Left ventricle myocardium superior (tissue), 1 donor: ENCODE measurements around the gene EI24. TPM values are rescaled to one million over a fixed set of nuclear protein-coding genes. Genes with fewer than 3 reads are reported as not detected.
"Not testable (repeated sequence)": the region's sequence is repeated elsewhere in the genome, so short reads cannot be mapped to it uniquely, and the experiment has no call there.

Experiments
- ATAC-seq: fragments of 200-7000 bp; cut with Tn5 transposase; one replicate; pipeline ENCODE4 v1.9.1; 2020; ENCODE audit warnings: mild to moderate bottlenecking, moderate library complexity
- DNase-seq: peaks from one replicate; pipeline ENCODE4 v3.0.0-alpha.2; 2020
- intact Hi-C: fragments of 100-400 bp; cut with micrococcal nuclease; formaldehyde crosslinking; loops from one replicate; pipeline ENCODE4 v1.11.0; 2022
- total RNA-seq: library from RNA; stranded (reverse); fragmentation: NEBNext Ultra II Directional; extraction: Animal tissue kit (Norgen Biotek cat#: 25700); gene quantifications from one replicate; pipeline ENCODE4 v1.2.1, GENCODE V29; 2021
- donor health status: DM: no; HTN: yes; CAD: no; lungs with severe emphysema.

Gene EI24
- total RNA-seq, 1 donor from 2014 or later: 63.0 TPM

DNA sequence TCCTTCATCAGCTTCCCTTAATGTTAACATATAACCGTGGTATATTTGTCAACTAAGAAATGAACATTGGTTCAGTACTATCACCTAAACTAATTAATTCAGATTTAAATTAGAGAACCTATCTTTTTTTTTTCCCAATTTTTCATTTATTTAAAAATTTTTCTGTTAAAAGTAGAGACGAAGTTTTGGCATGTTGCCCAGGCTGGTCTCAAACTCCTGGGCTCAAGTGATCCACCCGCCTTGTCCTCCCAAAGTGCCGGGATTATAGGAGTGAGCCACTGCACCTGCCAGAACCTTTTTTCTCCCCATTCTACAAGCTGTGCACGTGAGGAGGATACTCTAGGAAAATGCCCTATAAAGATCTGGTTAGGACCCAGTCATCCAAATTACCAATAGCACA lies 3.6 kb downstream of the EI24 start:
- intact Hi-C loops: no loop called here
- no peak for DNase-seq

DNA sequence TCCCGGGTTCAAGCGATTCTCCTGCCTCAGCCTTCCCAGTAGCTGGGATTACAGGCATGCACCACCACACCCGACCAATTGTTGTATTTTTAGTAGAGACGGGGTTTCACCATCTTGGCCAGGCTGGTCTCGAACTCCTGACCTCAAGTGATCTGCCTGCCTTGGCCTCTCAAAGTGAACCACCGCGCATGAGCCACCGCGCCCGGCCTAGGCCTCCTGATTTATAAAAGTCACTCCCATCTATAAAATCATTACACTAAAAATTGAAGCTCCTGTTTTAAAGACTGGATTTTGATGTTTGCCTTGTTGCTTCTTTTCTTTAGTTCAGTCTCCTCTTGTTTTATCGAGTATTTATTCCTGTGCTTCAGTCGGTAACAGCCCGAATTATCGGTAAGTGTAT lies 7.9 kb downstream of the EI24 start:
- intact Hi-C loops, DNase-seq, ATAC-seq: not testable (repeated sequence)

More for the DNA sequence above, 3.6 kb downstream of the EI24 start:
- ATAC-seq: no peak

DNA sequence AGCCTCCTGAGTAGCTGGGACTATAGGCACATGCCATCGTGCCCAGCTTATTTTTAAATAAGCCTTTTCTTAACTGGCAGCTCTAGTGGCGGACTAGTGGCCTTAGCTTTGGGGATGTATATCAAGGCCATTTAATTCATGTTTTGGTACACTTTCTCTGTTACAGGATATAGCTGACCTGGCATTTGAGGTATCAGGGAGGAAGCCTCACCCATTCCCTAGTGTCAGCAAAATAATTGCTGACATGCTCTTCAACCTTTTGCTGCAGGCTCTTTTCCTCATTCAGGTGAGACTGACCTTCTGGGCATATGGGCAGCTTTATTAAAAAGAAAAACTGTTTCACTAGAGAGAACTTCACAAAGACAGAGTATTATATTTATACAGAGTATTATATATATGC lies 9.5 kb downstream of the EI24 start:
- DNase-seq (no peak), ATAC-seq (no peak)
- intact Hi-C loops: no loop called here

DNA sequence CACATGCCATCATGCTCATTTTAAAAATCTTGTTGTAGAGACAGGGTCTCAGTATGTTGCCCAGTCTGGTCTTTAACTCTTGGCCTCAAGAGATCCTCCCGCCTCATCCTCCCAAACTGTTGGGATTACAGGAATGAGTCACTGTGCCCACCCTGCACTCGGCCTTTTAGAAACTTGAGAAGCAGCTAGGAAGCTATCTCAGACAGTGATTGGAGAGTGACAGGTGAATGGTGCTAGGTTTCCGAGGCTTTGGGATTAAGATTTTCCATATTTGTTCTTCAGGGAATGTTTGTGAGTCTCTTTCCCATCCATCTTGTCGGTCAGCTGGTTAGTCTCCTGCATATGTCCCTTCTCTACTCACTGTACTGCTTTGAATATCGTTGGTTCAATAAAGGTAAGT lies 10.5 kb downstream of the EI24 start:
- DNase-seq: no peak
- ATAC-seq: no peak
- intact Hi-C loops: no loop called here

DNA sequence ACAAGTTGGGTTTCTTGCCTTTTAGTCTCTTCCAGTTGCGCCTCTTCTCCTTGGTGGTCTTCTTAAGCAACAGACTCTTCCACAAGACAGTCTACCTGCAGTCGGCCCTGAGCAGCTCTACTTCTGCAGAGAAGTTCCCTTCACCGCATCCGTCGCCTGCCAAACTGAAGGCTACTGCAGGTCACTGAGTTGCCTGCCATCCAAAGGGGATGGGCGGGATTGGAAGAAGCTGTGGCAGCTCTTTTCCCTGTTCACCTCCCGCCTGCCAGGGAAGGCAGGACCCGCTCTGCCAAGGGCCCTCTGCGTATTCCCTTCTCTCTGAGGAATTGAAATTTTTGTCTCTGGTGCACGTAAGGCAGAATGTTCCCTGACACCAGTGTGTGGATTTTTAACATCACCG lies 14.2 kb downstream of the EI24 start:
- intact Hi-C loops: no loop called here
- no peak for DNase-seq
- ATAC-seq: no peak

DNA sequence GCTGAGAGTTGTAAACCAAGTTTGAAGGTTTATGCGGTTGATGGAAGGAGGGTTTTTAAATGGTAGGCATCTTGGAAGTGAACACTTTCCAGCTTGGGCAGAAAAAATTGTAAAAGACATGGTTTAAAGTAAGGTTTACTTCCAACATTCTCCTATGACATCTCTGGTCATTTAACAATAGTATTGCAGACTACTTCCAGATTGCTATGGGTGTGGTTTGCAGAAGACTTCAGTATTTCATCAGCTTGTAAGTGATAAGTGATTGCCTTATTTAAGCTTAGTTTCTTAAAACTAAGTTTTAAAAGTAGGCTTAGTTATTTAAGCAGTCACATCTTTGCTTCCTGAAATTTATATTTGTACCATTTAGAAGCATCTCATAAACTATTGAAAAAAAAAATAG lies 16.2 kb downstream of the EI24 start:
- ATAC-seq: no peak
- no peak for DNase-seq
- intact Hi-C loops: no loop called here

DNA sequence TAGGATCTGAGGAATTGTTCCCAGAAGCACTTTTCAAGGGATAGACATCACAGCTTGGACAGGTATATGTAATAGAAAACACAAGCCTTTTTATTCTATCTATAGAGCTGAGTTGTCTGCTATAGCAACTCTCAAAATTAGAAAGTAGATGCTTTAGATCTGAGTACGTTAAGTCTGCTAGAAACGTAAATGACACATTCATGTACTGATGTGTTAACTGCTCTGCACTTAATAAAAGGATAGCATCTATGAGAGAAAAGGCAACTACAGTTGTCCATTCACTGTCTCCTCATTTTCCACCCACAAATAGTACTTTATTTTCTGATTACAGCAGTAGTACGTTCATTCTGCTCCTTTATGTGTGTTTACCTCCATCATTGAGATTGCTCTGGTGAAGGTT lies 17.3 kb downstream of the EI24 start:
- DNase-seq: no peak
- ATAC-seq: no peak

DNA sequence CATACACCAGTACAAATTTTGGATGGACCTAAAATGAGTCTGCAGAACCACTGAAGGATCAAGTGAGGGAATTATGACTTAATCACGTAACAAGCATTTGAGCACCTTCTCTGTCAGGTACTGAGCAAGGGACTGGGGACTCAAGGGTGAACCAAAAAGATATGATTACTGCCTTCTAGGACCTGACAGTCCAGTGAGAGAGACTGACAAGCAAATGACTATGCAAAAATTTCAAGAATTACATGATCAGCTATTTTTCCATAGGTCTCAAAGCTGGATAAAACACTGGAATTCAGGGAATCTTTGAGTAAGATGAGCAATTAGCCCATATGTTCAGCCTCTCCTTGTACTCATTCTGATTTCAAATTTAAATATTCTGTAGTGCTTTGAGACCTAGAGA lies 18.2 kb downstream of the EI24 start:
- intact Hi-C loops: no loop called here
- ATAC-seq: no peak
- DNase-seq: no peak

More for the DNA sequence above, 17.3 kb downstream of the EI24 start:
- intact Hi-C loops: no loop called here

DNA sequence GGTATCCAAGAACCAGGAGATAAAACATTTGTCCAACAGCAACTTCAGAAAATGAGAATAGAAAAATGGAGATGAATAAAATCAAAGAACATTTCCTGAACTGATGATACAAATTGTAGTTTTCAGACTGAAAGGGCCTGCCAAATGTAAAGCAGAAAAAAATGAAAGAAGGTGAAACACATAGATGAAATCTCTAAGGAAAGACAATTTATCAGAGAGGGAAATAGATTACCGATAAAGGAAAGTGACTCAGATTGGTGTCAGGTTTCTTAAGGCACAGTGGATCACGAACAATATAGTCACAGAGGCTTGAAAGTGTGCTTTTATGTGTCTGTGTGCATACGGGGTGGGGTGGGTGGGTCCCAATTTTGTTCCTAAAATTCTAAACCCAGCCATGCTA lies 19.2 kb downstream of the EI24 start:
- DNase-seq (no peak), ATAC-seq (no peak)
- intact Hi-C loops: no loop called here

DNA sequence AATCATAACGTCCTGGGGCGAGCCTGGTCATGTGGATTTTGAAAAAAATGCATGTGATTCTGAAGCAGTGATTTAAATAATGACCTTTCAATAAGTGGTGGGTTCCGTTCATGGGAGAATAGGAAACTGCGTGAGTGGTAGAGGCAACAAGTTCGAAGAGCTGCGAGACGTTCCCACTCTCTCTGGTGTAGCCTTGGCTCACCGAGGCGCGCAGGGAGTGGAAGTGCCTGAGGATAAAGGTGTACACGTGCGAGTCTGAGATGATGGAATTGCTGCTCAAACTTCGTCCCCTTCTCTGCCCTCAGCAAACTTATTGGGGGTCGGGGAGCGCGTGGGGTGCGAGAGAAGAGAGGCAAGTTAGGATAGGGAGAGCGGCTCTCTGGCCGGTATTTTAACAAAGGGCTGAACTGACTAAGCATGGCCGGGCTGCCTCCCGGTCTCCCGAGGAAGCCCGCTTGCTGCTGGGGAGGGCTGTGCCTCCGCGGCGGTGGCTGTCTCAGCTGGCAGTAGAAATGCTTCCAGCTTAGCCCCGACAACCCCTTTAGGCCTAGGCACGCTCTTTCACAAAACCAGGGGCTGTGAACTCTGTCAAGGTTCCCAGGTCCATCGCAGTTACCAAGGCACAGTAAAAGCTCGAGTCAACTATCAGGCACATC lies 22.5 kb downstream of the EI24 start:
- peak; percentile 41 for DNase-seq
- ATAC-seq: peak; percentile 36
- intact Hi-C loops: no loop called here

DNA sequence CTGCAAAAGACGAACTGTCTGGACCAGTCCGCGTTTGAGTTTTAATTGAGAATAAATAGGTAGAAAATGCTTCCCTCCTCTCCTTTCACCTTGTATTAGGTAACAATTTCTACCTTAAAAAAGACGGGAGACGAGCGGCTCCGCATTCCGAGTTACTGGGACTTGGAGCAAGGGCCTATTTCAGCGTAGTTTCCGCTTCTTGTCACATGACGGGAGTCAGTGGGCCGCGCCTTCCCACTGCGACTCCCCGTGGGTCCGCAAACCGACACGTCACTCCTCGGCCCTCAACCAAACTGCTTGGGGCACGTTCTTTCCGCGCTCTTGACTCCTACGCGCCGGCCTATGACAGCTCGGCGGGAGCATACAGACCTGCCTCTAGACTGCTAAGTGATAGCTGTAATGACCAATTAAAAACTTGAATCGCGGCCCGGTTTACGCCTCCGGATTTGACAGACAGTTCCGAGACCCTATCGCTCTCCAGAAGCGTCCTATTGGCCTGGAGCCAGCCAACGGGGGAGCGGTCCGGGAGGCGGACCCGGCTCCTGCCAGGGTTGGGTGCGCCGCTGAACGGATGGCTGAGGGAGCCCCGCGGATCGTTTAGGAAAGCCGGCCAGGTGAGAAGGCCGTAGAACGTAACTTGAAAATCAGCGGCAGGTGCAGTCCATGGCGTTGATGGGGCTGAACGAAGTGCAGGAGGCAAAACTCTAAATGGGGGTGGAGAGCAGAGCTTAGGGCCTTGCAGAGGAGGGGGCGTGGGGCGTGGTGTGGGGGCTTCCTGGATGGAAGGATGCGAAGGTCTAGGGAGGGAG lies 23.2 kb downstream of the EI24 start, which contains the start of gene STT3A:
Gene STT3A (plus strand): TSS at position 548 of the 809 bp plus-strand sequence. CDS start 3,064 bp downstream, outside the sequence.
- intact Hi-C loops: no loop called here
- ATAC-seq (peak; percentile 99), DNase-seq (peak; percentile 99)

DNA sequence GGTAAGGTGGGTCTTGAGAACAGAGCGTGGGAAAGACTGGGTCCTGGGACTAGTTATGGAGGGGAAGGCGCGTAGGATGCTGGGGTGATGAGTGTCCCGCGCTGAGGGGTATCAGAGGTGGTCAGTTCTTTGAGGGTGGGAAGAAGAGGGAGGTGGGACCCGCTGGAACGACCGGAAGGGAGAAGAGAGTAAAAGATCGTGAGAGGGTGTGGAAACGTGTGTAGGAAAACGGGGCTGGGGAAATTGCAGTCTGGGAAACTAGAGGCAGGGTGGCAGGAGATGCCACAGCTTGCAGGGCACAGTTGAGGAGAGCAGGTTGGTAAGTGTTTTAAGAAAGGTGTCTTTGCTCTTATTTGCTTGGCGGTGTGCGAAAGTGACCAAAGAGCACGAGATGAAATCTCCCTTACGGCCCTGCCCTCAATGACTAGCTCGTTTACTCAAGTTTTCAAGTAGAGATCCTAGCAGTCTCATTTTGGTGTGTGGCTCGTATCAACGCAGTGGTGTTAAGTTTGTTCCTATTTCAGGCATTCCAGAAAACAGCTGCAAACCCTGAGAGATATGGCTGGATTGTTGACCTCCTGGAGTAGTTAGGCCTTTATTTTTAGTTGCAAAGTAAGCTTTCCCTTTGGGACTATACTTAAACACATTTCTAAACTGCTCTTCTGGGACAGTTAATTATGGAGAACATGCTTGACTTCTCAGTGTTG lies 24.0 kb downstream of the EI24 start:
- DNase-seq (no peak), ATAC-seq (no peak)
- intact Hi-C loops: no loop called here

DNA sequence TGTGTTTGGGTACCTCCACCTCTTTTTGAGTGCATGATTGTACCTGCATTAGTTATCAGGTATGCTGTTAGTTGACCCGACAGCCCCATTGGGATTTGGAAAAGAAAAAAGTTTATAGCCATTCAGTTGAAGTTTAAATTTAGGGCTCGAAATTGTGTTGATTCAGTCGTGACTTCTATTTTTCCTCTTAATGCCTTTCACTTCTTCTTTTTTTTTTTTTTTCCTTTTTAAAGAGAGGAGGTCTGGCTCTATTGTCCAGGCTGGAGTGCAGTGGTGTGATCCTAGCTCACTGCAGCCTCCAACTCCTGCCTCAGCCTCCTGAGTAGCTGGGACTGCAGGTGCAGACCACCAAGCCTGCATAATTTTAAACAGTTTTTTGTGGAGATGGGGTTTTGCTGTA lies 25.7 kb downstream of the EI24 start:
- DNase-seq: no peak
- intact Hi-C loops: no loop called here
- ATAC-seq: no peak

DNA sequence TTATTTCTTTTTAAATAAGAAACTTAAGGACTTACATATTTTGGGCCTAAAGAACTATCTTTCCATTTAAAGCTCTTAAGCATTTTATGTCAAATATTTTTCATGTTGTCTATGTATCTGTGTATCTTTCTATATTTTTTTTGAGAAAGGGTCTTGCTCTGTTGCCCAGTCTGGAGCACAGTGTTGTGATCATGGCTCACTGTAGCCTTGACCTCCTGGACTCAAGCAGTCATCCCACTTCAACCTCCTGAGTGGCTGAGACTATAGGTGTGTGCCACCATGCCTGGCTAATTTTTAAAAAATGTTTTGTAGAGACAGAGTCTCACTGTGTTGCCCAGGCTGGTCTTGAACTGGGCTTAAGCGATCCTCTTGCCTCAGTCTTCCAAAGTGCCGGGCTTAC lies 31.4 kb downstream of the EI24 start:
- ATAC-seq (no peak), DNase-seq (no peak)
- intact Hi-C loops: no loop called here

DNA sequence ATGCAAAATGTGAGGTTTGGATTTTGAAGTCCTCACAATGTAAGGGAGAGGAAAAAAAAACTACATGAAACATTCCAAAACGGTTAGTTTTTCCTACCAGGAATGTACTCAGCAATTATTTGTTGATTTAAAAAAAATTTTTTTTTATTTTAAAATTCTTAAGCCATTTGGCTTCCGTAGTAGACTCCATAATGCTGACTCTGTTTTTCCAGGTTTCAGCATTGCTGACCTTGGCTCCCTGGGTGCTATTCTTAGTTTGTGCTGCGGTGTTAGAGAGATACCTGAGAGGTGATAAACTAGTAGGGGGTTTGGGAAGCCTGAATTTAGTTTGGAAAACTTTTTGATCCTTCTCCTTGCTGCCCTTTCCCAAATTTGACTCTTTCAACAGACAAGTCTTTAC lies 33.9 kb downstream of the EI24 start:
- DNase-seq (no peak), ATAC-seq (peak; percentile 59)
- intact Hi-C loops: no loop called here

DNA sequence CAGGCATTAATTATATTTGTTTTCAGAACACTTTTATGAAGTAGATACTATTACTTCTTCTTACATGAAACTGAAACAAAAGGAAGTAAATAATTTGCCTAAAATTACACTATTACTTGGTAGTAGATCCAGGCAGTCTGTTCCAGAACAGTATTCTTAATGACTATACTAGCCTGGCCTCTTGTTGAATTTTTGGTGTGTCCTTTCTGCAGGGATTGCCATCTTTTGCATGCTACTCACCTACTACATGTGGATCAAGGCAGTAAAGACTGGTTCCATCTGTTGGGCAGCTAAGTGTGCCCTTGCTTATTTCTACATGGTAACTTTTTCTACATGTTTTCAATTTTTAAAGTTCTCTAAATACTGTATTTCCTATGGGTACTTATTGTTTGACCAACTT lies 36.1 kb downstream of the EI24 start:
- ATAC-seq (no peak), DNase-seq (no peak)
- intact Hi-C loops: no loop called here

DNA sequence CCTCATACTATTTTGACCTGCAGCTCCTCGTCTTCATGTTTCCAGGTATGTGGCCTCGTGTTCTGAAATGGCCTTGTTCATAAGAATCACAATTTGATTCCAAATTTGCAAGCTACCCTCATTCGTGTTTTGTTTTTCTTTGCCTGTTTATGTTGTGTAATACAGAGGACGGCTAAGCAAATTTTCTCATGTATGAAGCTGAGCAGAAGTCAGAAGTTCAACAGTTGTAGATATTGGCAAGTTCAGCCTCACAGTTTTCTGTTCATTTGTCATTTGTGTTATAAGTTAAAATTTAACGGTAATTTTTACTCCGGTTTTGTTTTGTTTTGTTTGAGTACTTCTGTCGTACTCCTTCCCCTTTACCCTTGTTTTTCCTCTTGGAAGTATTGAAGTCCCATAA lies 40.3 kb downstream of the EI24 start:
- ATAC-seq: no peak
- intact Hi-C loops: no loop called here
- no peak for DNase-seq

DNA sequence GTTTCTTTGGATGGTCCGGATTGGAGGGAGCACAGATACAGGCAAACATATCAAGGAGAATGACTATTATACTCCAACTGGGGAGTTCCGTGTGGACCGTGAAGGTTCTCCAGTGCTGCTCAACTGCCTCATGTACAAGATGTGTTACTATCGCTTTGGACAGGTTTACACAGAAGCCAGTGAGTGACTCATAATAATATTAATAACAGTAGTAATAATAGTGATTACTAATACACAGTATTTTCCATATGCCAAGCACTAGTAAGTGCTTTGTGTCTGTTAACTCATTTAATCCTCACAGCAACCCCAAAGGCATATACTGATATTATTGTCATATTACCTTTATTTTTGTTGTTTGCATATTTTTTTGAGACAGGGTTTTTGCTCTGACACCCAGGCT lies 49.1 kb downstream of the EI24 start:
- no peak for DNase-seq
- intact Hi-C loops: no loop called here
- ATAC-seq: no peak

DNA sequence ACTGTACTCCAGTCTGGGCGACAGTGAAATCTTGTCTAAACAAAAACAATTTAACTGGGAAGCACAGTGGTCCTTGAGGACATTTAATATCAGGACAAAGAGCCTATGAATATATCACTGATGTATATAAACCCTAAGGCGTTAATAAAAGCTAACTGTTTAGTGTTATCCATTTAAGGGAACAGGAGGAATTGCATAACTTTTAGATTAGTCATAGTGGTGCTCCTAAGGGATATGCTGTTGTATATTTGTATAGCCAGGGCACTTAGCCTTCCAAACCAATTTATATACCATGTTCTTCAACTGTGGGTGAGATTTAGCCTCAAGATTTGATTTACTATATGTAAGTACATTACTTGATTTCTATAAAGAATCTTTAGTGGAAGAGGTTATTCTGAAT lies 52.7 kb downstream of the EI24 start:
- ATAC-seq: no peak
- intact Hi-C loops: no loop called here
- no peak for DNase-seq

DNA sequence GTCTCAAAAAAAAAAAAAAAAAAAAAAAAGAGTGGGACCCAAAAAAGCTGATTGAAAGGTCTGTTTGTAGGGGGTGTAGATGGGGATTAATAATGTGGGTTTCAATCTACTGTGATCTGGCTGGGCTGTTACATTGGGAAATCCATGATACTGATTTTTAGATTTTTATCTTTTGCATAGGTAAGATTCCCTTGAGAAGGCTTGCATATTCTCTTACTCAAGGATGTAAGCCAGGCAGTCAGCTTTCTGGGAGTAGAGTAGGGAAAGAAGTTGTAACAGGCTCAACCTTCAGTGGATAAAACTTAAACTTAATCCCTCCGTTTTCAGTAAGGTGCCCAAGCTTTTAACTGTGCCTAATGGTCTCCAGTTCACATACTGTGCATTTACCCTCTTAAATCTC lies 53.8 kb downstream of the EI24 start:
- intact Hi-C loops: no loop called here
- ATAC-seq: no peak
- DNase-seq: no peak
